Measurements from ENCODE around the gene DNTT. TPM values are rescaled to one million over a fixed set of nuclear protein-coding genes. Genes with fewer than 3 reads are reported as not detected.

Gene DNTT
- total RNA-seq, 1 donor = not detected

DNA sequence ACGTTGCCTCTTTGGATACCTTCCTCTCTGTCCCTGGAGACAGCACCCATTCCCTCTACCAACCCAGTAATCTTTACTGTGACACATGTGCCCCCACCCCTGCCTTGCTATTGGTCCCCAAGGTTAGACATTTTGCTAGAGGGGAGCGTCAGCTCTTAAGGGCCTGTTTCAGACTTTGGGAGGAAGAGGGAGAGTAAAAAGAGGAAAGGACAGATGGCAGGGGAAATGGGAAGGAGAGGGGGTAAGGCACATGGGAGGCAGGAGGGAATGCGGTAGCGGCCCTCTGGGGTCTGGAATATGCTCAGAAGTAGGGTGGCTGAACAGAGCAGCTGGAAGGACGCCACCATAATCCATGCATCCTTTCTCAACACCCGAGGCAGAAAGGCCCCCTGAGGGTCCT lies 45.1 kb upstream of the DNTT start:
- no peak for DNase-seq (ENCODE audit: insufficient read length, low spot score, missing footprints)
- Histone ChIP-seq H3K36me3 (ENCODE audit: insufficient read depth, low read length) (no peaks in the 10 kb centered on the region), H3K27ac (ENCODE audit: low read depth, low read length) (no peak overlapping the region)

DNA sequence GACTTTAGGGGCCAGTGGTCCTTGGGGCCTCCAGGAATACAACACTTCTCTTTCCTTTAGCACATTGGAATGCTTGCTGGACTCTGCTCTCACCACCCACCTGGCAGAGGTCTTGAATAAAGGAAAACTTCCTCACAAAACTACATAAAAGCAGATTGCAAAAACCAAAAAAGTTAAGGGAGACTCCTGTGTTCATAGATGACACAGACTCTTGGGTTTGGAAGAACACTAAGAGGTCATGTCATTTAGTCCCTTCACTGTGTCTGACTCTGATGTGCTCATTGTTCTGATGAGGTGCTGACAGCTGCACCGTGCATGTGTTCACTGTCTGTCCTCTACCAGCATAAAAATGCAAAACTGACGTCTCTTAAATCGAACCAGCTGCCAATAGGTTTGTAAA lies 44.2 kb upstream of the DNTT start:
- no peaks in the 10 kb centered on the region for H3K4me1 ChIP-seq (ENCODE audit: insufficient read depth, low read length)
- TF ChIP-seq, protein P1, sequence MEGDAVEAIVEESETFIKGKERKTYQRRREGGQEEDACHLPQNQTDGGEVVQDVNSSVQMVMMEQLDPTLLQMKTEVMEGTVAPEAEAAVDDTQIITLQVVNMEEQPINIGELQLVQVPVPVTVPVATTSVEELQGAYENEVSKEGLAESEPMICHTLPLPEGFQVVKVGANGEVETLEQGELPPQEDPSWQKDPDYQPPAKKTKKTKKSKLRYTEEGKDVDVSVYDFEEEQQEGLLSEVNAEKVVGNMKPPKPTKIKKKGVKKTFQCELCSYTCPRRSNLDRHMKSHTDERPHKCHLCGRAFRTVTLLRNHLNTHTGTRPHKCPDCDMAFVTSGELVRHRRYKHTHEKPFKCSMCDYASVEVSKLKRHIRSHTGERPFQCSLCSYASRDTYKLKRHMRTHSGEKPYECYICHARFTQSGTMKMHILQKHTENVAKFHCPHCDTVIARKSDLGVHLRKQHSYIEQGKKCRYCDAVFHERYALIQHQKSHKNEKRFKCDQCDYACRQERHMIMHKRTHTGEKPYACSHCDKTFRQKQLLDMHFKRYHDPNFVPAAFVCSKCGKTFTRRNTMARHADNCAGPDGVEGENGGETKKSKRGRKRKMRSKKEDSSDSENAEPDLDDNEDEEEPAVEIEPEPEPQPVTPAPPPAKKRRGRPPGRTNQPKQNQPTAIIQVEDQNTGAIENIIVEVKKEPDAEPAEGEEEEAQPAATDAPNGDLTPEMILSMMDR (IDR thresholded peaks at IDR 0.05; ENCODE audit: extremely low read depth, low read depth, low read length) = no peak
- no peak overlapping the region for H3K4me3 ChIP-seq (ENCODE audit: insufficient read depth, low read length)
- no peaks in the 10 kb centered on the region for H3K9me3 ChIP-seq (ENCODE audit: low read depth, low read length)
- H3K27me3 ChIP-seq (ENCODE audit: insufficient read depth, low read length) = no peaks in the 10 kb centered on the region
- H3K4me2 ChIP-seq (ENCODE audit: insufficient read depth, low read length) = no peak overlapping the region
- no peaks in the 10 kb centered on the region for H3K79me2 ChIP-seq (ENCODE audit: insufficient read depth, low read length)
- no peak overlapping the region for H2AFZ ChIP-seq (ENCODE audit: low read length)
- no peak for DNase-seq (ENCODE audit: insufficient read length, low spot score, missing footprints)
- H4K20me1 ChIP-seq (ENCODE audit: insufficient read depth, low read length) = no peaks in the 10 kb centered on the region
- H3K36me3 ChIP-seq (ENCODE audit: insufficient read depth, low read length) = no peaks in the 10 kb centered on the region
- H3K27ac ChIP-seq (ENCODE audit: low read depth, low read length) = no peak overlapping the region

More for the DNA sequence above, 45.1 kb upstream of the DNTT start:
- Histone ChIP-seq H3K4me3 (ENCODE audit: insufficient read depth, low read length) (no peak overlapping the region), H3K4me2 (ENCODE audit: insufficient read depth, low read length) (no peak overlapping the region), H3K4me1 (ENCODE audit: insufficient read depth, low read length) (no peaks in the 10 kb centered on the region), H3K79me2 (ENCODE audit: insufficient read depth, low read length) (no peaks in the 10 kb centered on the region), H2AFZ (ENCODE audit: low read length) (no peak overlapping the region), H4K20me1 (ENCODE audit: insufficient read depth, low read length) (no peaks in the 10 kb centered on the region), H3K27me3 (ENCODE audit: insufficient read depth, low read length) (no peaks in the 10 kb centered on the region), H3K9me3 (ENCODE audit: low read depth, low read length) (no peaks in the 10 kb centered on the region)
- TF ChIP-seq, protein P1 (IDR thresholded peaks at IDR 0.05; ENCODE audit: extremely low read depth, low read depth, low read length) = no peak

DNA sequence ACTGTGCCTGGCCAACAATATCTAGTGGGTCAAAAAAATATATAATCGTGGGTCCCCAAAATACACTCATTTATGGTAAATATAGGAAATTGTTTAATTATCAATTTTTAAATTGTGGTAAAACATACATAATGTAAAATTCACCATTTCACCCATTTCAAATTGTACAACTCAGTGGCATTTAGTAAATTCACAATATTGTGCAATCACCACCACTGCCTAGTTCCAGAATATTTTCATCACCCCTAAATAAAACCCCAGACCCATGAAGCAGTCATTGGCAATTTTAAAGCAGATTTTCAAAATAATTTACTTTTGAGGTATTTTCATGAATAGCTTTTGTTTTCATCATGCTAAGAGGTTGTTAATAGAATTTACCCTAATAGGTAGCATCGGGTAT lies 43.1 kb upstream of the DNTT start:
- no peak for DNase-seq (ENCODE audit: insufficient read length, low spot score, missing footprints)
- no peak overlapping the region for H3K27ac ChIP-seq (ENCODE audit: low read depth, low read length)
- H4K20me1 ChIP-seq (ENCODE audit: insufficient read depth, low read length) = no peaks in the 10 kb centered on the region
- H3K27me3 ChIP-seq (ENCODE audit: insufficient read depth, low read length) = no peaks in the 10 kb centered on the region
- H3K9me3 ChIP-seq (ENCODE audit: low read depth, low read length) = no peaks in the 10 kb centered on the region
- no peaks in the 10 kb centered on the region for H3K36me3 ChIP-seq (ENCODE audit: insufficient read depth, low read length)
- no peak overlapping the region for H3K4me3 ChIP-seq (ENCODE audit: insufficient read depth, low read length)
- TF ChIP-seq, protein P1 (IDR thresholded peaks at IDR 0.05; ENCODE audit: extremely low read depth, low read depth, low read length) = no peak
- no peaks in the 10 kb centered on the region for H3K4me1 ChIP-seq (ENCODE audit: insufficient read depth, low read length)
- H3K79me2 ChIP-seq (ENCODE audit: insufficient read depth, low read length) = no peaks in the 10 kb centered on the region
- H3K4me2 ChIP-seq (ENCODE audit: insufficient read depth, low read length) = no peak overlapping the region
- H2AFZ ChIP-seq (ENCODE audit: low read length) = no peak overlapping the region

DNA sequence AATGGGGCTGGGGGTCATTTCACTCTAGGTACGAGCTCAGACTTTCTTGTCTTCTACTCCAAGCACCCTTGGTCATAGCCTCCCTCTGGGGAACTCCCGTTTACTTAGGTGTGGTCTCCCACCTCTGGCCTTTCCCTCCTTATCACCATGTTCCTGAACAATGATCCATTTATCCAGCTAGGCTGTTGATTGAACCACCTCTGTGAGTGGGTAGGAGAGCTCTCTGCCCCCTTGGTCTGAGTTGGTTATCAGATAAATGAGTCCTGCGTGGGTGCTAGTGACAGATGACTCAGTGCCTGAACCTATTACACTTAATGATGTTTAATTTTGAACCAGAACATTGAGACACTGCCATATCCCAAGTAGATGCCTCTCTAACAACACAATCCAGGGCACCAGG lies 42.3 kb upstream of the DNTT start:
- Histone ChIP-seq H3K79me2 (ENCODE audit: insufficient read depth, low read length) (no peaks in the 10 kb centered on the region), H2AFZ (ENCODE audit: low read length) (no peak overlapping the region), H3K4me1 (ENCODE audit: insufficient read depth, low read length) (no peaks in the 10 kb centered on the region), H3K36me3 (ENCODE audit: insufficient read depth, low read length) (no peaks in the 10 kb centered on the region), H3K4me2 (ENCODE audit: insufficient read depth, low read length) (no peak overlapping the region), H3K9me3 (ENCODE audit: low read depth, low read length) (no peaks in the 10 kb centered on the region), H3K4me3 (ENCODE audit: insufficient read depth, low read length) (no peak overlapping the region), H3K27ac (ENCODE audit: low read depth, low read length) (no peak overlapping the region), H3K27me3 (ENCODE audit: insufficient read depth, low read length) (no peaks in the 10 kb centered on the region), H4K20me1 (ENCODE audit: insufficient read depth, low read length) (no peaks in the 10 kb centered on the region)
- TF ChIP-seq, protein P1 (IDR thresholded peaks at IDR 0.05; ENCODE audit: extremely low read depth, low read depth, low read length) = no peak
- no peak for DNase-seq (ENCODE audit: insufficient read length, low spot score, missing footprints)
